IPS-15b (cell line): ENCODE results near the gene KCNIP4.
"Not testable (repeated sequence)": the region's sequence is repeated elsewhere in the genome, so short reads cannot be mapped to it uniquely, and the experiment has no call there.

Experiments used
- H3K27me3 ChIP-seq: one replicate; pipeline ENCODE4 v1.6.1; 2013; ENCODE audit warnings: low read length; ENCODE audit not compliant: control insufficient read depth, insufficient read depth
- H3K36me3 ChIP-seq: one replicate; pipeline ENCODE4 v1.6.1; 2013; ENCODE audit warnings: low read length; ENCODE audit not compliant: control insufficient read depth, insufficient read depth
- H3K4me1 ChIP-seq: one replicate; pipeline ENCODE4 v1.6.1; 2013; ENCODE audit warnings: mild to moderate bottlenecking, low read length; ENCODE audit not compliant: control insufficient read depth, insufficient read depth
- H3K4me3 ChIP-seq: one replicate; pipeline ENCODE4 v1.5.1; 2013; ENCODE audit warnings: low read depth, low read length
- H3K9ac ChIP-seq: one replicate; pipeline ENCODE4 v1.6.1; 2013; ENCODE audit warnings: low read depth, mild to moderate bottlenecking, low read length
- H3K9me3 ChIP-seq: one replicate; pipeline ENCODE4 v1.6.1; 2013; ENCODE audit warnings: mild to moderate bottlenecking, low read length; ENCODE audit not compliant: control insufficient read depth, insufficient read depth

Gene KCNIP4

DNA sequence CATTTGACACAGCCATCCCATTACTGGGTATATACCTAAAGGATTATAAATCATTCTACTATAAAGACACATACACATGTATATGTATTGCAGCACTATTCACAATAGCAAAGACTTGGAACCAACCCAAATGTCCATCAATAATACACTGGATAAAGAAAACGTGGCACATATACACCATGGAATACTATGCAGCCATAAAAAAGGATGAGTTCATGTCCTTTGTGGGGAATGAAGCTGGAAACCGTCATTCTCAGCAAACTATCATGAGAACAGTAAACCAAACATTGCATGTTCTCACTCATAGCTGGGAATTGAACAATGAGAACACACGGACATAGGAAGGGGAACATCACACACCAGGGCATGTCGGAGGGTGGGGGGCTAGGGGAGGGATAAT is 1202.6 kb downstream of the KCNIP4 start:
- H3K9me3 ChIP-seq, H3K27me3 ChIP-seq, H3K4me1 ChIP-seq, H3K4me3 ChIP-seq, H3K36me3 ChIP-seq, H3K9ac ChIP-seq: not testable (repeated sequence)

DNA sequence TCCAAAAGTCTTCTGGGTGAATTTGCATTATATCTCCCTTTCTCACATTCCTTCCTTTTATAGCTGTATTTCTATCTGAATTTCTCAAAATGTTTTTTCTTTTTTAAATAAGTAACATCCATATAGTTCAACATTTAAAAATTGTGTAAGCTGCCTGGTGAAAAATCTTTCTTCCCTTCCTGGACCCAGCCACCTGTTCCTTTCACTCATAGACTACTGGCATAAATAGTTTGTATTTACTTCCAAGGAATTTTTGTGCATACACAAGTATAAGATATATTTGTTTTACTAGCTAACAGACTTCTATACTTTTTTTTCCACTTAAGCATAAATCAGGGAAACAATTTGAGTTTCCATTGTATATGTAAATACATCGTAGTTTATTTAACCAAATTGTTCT is 1212.6 kb downstream of the KCNIP4 start:
- Histone ChIP-seq H3K4me3 (no peak overlapping the region), H3K4me1 (no peaks in the 10 kb centered on the region), H3K9me3 (peaks cover 18% of the 10 kb centered on the region), H3K36me3 (peaks cover 12% of the 10 kb centered on the region), H3K27me3 (no peaks in the 10 kb centered on the region), H3K9ac (no peak overlapping the region)

DNA sequence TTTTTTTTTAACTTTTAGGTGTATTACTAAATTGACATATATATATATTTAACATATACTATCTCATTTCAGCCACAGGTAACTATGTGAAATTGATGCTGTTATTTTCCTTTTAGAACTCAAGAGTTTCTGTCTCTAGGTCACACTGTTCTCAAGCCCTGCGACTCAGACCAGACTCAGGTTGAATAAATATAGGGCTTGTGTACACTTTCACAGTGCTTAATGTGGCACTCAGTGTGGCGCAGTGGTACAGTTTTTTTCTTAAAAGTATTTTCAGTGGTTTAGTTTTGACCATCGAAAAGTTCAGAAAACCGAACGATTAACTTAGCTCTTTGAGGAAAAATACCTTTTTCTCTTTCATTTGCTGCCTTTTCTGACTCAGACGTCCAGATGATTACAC is 1223.7 kb downstream of the KCNIP4 start:
- Histone ChIP-seq H3K9ac (no peak overlapping the region), H3K27me3 (no peaks in the 10 kb centered on the region), H3K4me1 (peaks cover 8% of the 10 kb centered on the region), H3K36me3 (peaks cover 7% of the 10 kb centered on the region), H3K9me3 (peaks cover 8% of the 10 kb centered on the region), H3K4me3 (no peak overlapping the region)

DNA sequence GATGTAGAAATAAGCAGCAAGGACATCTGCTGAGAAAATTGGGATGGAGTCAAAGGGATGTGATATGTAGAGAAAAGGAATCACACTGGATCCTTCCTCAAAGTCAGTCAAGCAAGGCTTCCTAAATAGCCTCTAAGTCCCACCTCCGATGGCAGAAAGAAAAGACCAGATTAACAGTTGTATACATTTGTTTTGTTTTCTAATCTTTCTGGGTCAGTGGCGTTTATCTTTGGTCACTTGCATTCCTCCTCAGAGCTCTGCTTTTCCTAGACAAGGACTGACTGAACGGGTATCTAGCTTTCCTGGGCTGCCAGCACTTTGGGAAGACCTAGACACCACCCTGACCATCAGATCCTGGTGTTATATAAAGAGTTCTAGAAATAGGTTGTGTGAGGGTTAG is 1225.1 kb downstream of the KCNIP4 start:
- no peaks in the 10 kb centered on the region for H3K27me3 ChIP-seq
- H3K4me1 ChIP-seq = peaks cover 8% of the 10 kb centered on the region
- peaks cover 8% of the 10 kb centered on the region for H3K9me3 ChIP-seq
- H3K36me3 ChIP-seq = peaks cover 7% of the 10 kb centered on the region
- no peak overlapping the region for H3K4me3 ChIP-seq
- no peak overlapping the region for H3K9ac ChIP-seq

DNA sequence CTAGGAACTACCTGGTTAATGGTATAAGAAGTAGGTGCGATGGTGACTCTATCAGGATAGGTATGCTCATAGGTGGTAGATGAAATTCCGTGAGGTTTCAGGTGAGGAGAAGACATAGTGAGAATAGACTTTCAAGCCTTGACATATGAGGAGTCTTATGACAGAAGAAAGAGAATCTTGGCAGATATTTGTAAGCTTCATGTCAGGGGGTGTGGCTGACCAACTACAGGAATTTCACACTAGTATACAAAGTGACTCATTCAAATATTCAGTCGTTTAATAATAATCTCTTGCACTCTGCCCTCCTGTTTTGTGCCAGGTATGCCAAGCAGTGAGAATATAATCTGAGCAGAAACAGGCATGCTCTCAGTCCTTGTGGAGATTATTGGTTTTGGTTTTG is 1225.6 kb downstream of the KCNIP4 start:
- H3K36me3 ChIP-seq = peaks cover 7% of the 10 kb centered on the region
- peaks cover 8% of the 10 kb centered on the region for H3K9me3 ChIP-seq
- H3K4me3 ChIP-seq = no peak overlapping the region
- peaks cover 8% of the 10 kb centered on the region for H3K4me1 ChIP-seq
- no peak overlapping the region for H3K9ac ChIP-seq
- H3K27me3 ChIP-seq = no peaks in the 10 kb centered on the region

DNA sequence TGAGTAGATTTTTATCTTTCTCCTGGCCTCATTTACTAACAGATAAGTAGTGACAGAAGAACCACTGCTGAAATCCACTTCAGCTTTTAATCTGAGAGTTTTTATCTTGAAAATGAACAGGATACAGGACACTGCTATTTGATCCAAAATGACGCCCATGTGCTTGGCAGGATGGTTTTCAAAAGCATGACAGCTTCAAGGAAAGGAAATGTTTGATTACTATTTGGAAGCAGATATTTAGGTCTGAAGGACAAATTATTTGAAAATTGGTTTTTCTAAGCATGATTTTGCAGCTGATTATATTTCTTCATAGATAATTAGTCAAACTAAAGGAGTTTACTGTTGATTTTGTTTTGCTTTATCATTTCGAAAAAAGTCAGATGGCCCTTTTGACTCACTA is 1237.2 kb downstream of the KCNIP4 start:
- H3K36me3 ChIP-seq = peaks cover 2% of the 10 kb centered on the region
- H3K9ac ChIP-seq = no peak overlapping the region
- no peaks in the 10 kb centered on the region for H3K27me3 ChIP-seq
- no peak overlapping the region for H3K4me3 ChIP-seq
- H3K9me3 ChIP-seq = no peaks in the 10 kb centered on the region
- H3K4me1 ChIP-seq = no peaks in the 10 kb centered on the region

DNA sequence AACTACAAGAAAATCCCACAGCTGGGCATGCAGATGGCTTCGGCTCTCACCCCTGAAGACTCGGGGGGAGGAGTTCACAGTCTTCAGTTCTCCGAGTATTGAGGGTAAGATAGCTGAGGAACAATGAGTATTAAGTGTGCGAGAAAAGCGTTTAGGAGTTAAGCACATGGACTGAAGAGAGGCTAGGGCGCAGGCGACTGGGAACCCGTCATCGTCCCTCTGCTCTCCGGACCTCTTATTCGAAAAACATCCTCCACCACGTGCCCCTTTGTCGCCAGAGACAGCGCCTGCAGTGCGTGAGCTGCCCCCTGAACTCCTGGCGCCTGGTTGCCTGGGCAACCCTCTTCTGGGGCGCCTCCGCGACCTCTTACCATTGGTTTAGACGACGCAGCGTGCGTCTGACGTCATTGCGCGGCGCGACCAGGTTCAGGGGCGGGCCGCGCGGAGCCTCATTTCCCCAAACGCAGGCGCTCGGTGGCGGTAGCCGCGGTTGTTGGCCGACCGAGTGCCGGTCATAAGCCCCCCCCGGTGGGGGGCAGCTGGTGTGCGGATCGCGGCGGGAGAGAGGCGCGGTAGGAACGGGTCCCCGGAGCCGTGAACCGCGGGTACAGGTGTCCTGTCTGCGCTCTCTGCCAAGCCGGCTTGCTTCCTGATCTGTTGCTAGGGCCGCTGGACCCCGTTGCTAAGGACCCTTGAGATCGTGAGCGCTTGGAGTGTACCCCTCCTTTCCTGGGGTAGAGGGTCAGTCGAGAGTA is 1248.4 kb downstream of the KCNIP4 start, which contains the start of gene PACRGL:
Gene PACRGL (plus strand): TSS at position 452 of the 755 bp plus-strand sequence. CDS start 4,024 bp downstream, outside the sequence.
- Histone ChIP-seq H3K4me1 (no peaks in the 10 kb centered on the region), H3K4me3 (peak within 1 kb of the TSS; percentile 61), H3K36me3 (peaks cover 6% of the 10 kb centered on the region), H3K9ac (no peak within 1 kb of the TSS), H3K27me3 (no peaks in the 10 kb centered on the region), H3K9me3 (no peaks in the 10 kb centered on the region)

GRCh38 chr4:20698820-20699219 is 1249.8 kb downstream of the KCNIP4 start:
- Histone ChIP-seq H3K36me3 (no peaks in the 10 kb centered on the region), H3K9ac (no peak overlapping the region), H3K9me3 (no peaks in the 10 kb centered on the region), H3K27me3 (no peaks in the 10 kb centered on the region), H3K4me3 (no peak overlapping the region), H3K4me1 (no peaks in the 10 kb centered on the region)

- H3K4me1 ChIP-seq = no peaks in the 10 kb centered on the region
- H3K9me3 ChIP-seq = no peaks in the 10 kb centered on the region
- H3K9ac ChIP-seq = no peak overlapping the region
- H3K27me3 ChIP-seq = no peaks in the 10 kb centered on the region
- no peaks in the 10 kb centered on the region for H3K36me3 ChIP-seq
- H3K4me3 ChIP-seq = no peak overlapping the region
Measured at GRCh38 chr4:20698382-20698781, 1250.2 kb downstream of the KCNIP4 start.

DNA sequence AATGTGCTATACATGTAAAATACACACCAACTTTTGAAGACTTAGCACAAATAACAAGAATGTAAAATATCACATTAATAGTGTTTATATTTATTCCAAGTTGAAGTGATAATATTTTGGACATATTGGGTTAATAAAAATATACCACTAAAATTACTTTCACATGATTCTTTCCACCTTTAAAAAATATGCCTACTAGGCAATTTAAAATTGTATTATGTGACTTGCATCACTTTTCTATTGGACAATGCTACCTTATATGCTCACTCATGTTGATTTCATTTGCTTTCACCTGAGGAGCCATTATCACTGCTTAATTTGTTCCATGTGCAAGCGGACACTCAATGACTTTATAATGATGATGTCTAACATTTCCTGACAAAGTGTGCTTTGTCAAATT is 1251.8 kb downstream of the KCNIP4 start:
- no peak overlapping the region for H3K4me3 ChIP-seq
- H3K4me1 ChIP-seq = no peaks in the 10 kb centered on the region
- no peaks in the 10 kb centered on the region for H3K9me3 ChIP-seq
- H3K36me3 ChIP-seq = no peaks in the 10 kb centered on the region
- no peak overlapping the region for H3K9ac ChIP-seq
- H3K27me3 ChIP-seq = no peaks in the 10 kb centered on the region

- no peak overlapping the region for H3K4me3 ChIP-seq
- no peaks in the 10 kb centered on the region for H3K4me1 ChIP-seq
- H3K9me3 ChIP-seq = no peaks in the 10 kb centered on the region
- H3K9ac ChIP-seq = no peak overlapping the region
- no peaks in the 10 kb centered on the region for H3K36me3 ChIP-seq
- no peaks in the 10 kb centered on the region for H3K27me3 ChIP-seq
Measured at GRCh38 chr4:20687864-20688263, 1260.7 kb downstream of the KCNIP4 start.

DNA sequence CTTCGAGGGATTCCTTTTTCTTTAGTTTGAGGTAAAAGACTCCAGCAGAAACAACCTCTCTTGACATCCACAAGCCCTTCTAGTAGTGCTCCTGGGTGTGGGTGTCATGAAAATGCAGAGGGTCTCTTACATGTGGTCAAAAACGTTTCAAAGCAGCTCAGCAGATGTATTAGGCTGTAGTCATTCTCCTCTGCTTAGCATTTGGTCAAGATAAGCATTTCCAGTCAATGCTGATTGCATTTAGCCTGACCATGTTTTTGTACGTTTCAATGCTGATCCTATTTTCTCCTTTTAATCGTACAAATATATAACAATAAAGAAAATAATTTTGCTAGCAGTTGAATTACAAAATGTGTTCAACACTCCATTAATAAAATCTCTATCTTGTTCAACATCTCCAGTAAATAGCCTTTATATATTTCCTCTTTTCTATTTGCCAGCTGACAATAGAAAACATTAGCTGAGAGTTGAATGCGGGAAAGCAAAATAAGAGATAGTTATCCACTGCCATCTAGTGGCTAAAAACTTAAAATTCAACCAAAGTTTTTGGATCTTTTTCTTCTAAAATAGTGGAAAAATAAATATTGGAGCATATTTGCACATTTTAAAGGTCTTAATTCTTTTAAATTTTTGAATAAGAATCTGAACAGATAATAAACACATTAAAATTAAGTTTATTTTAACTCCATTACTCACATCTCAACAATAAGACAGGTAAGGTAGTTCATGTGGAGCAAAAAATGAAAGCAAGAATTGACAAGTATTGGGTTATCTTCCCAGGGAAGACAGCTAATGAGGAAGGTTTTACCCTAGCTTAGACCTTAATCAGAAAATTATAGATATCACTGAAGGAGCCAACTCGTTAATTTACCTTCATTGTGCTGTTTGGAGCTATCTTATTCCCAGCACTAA is 1263.5 kb downstream of the KCNIP4 start:
- Histone ChIP-seq H3K9ac (no peak overlapping the region), H3K4me1 (no peaks in the 10 kb centered on the region), H3K27me3 (no peaks in the 10 kb centered on the region), H3K4me3 (no peak overlapping the region), H3K9me3 (no peaks in the 10 kb centered on the region), H3K36me3 (no peaks in the 10 kb centered on the region)
